OCI-LY7 (cell line): ENCODE measurements around the gene CREB3. TPM values are rescaled to one million over a fixed set of nuclear protein-coding genes. Genes with fewer than 3 reads are reported as not detected.

Experiments used
- BruUV-seq: library from RNA; stranded (reverse); fragments of 400-500 nt; replicated peaks from 2 replicates; lab custom pipeline; 2021; lab: Mats Ljungman, UMichigan
- CTCF ChIA-PET: fragments of 300-600 bp; sonication (Branson Sonifier 250); formaldehyde crosslinking; loops from one replicate; lab custom pipeline; 2022; ENCODE audit warnings: antibody characterized with exemption; ENCODE audit not compliant: unreplicated experiment; lab: Charles Lee
- POLR2A ChIA-PET: fragments of 300-600 bp; sonication (Branson Sonifier 250); formaldehyde crosslinking; loops from one replicate; lab custom pipeline; 2022; ENCODE audit warnings: antibody characterized with exemption; lab: Charles Lee
- DNase-seq: peaks from one replicate; pipeline ENCODE4 v3.0.0-alpha.2; 2015; ENCODE audit warnings: low spot score
- H2AFZ ChIP-seq: fragments of 200-600 bp; sonication (generic), shearing (Covaris generic); 2 replicates; pipeline ENCODE4 v1.6.1; 2014; ENCODE audit warnings: mild to moderate bottlenecking, antibody characterized with exemption, low read length, moderate library complexity
- H3K27ac ChIP-seq: fragments of 200-600 bp; sonication (generic); 2 replicates; pipeline ENCODE4 v1.5.1; 2014; ENCODE audit warnings: mixed run types, low read depth, mild to moderate bottlenecking, moderate library complexity, low read length, inconsistent platforms; ENCODE audit not compliant: poor library complexity, severe bottlenecking
- H3K36me3 ChIP-seq: fragments of 200-600 bp; sonication (generic); 2 replicates; pipeline ENCODE4 v1.6.1; 2014; ENCODE audit warnings: mild to moderate bottlenecking, antibody characterized with exemption, low read length, moderate library complexity, mixed read lengths; ENCODE audit not compliant: insufficient read depth
- H3K4me1 ChIP-seq: fragments of 200-600 bp; sonication (generic); 2 replicates; pipeline ENCODE4 v1.5.1; 2014; ENCODE audit warnings: mild to moderate bottlenecking, low read length; ENCODE audit not compliant: insufficient read depth, poor library complexity, severe bottlenecking
- H3K4me2 ChIP-seq: fragments of 200-600 bp; sonication (generic); 2 replicates; pipeline ENCODE4 v1.6.1; 2014; ENCODE audit warnings: mild to moderate bottlenecking, low read length
- H3K4me3 ChIP-seq: fragments of 200-600 bp; sonication (generic); 2 replicates; pipeline ENCODE4 v1.5.1; 2014; ENCODE audit warnings: mild to moderate bottlenecking, low read depth, low read length; ENCODE audit not compliant: poor library complexity, severe bottlenecking
- H3K79me2 ChIP-seq: fragments of 200-600 bp; sonication (generic); 2 replicates; pipeline ENCODE4 v1.6.1; 2016; ENCODE audit warnings: low read depth, mild to moderate bottlenecking, low read length, moderate library complexity, mixed read lengths; ENCODE audit not compliant: insufficient read depth
- H3K9me2 ChIP-seq: fragments of 200-600 bp; sonication (generic); 2 replicates; pipeline ENCODE4 v1.6.1; 2016; ENCODE audit warnings: mild to moderate bottlenecking, low read length, mixed read lengths; ENCODE audit not compliant: insufficient read depth
- H3K9me3 ChIP-seq: fragments of 200-600 bp; sonication (generic); 2 replicates; pipeline ENCODE4 v1.6.1; 2014; ENCODE audit warnings: mild to moderate bottlenecking, mixed run types, low read length, mixed read lengths
- H4K20me1 ChIP-seq: fragments of 200-600 bp; sonication (generic); 2 replicates; pipeline ENCODE4 v1.6.1; 2014; ENCODE audit warnings: mild to moderate bottlenecking, antibody characterized with exemption, low read length, moderate library complexity, mixed read lengths; ENCODE audit not compliant: insufficient read depth
- EZH2phosphoT487 ChIP-seq: fragments of 200-600 bp; sonication (generic); IDR thresholded peaks from 2 replicates; pipeline ENCODE4 v1.6.1; 2018; ENCODE audit warnings: low read depth, borderline replicate concordance, mild to moderate bottlenecking, mixed run types, antibody characterized with exemption, low read length, moderate library complexity, mixed read lengths
- intact Hi-C: fragments of 100-400 bp; cut with micrococcal nuclease; formaldehyde crosslinking; loops from one replicate; pipeline ENCODE4 v1.10.0; 2022; ENCODE audit not compliant: unreplicated experiment
- total RNA-seq, 2 experiments: library from RNA; depleted of rRNA in 1 of 2; stranded (reverse); fragments of >200 nt in 1 of 2; shearing (Covaris generic) in 1 of 2; gene quantifications; 2 replicates each; pipeline ENCODE4 v1.2.3, GENCODE V29; 2014 to 2022
- TF ChIP-seq, protein P1 (sequence below): fragments of 200-600 bp; sonication (generic); conservative IDR thresholded peaks from 2 replicates; pipeline ENCODE4 v1.5.1; 2014; ENCODE audit warnings: mild to moderate bottlenecking, antibody characterized with exemption, low read length, moderate library complexity, mixed read lengths

Gene CREB3
- total RNA-seq, 2 experiments from 2014 or later: 18.2 to 23.0 TPM

DNA sequence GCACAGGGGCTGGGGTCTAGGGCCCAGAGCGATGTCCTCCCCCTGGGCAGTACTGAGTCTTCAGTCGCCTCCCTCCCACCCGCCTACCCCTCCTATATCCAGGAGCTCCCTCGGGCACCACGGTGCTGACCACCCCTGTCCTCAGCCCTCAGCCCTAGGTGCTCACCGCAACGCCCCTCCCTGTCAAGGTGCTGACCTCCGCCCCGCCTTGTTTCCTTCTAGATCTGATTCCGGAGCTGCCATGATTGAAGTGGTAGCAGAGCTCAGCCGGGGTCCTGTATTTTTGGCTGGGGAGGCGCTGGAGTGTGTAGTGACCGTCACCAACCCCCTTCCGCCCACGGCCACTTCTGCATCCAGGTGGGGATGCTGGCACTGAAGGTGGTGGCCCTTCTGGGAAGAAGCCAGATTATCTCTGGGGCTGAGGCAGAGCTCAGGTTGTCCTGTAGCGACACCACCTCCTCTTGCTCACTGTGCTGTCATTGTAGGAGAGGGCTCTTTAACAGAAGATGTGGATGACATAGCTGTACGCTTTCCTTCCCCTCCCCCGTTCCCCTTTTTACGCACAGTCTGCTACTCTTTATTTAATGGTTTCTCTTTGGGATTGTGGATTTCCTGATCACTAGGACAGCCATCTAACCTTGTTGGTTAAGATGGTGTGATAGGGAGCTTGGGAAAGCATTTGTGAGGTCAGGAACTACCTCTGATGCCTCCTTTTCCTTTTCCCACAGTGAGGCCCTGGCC is 17.2 kb downstream of the CREB3 start:
- intact Hi-C loops: loop anchor here (2.0 kb wide), 1 partner anchor 65 kb away; the partner anchor contains the start of gene HINT2
- H3K79me2 ChIP-seq: peaks cover 38% of the 10 kb centered on the region
- H2AFZ ChIP-seq: peak overlapping the region; percentile 79
- peak overlapping the region; percentile 89 for H3K4me3 ChIP-seq
- POLR2A ChIA-PET: interaction anchor here (0.6 to 4.3 kb wide), 11 partner anchors 9 to 147 kb away, joined by 3 to 38 read pairs (median 5); partner anchors contain the start of genes ARHGEF39, CREB3, SIT1 and TLN1
- peaks cover 50% of the 10 kb centered on the region for H3K4me1 ChIP-seq
- peak; percentile 57 for DNase-seq
- H3K36me3 ChIP-seq: peaks cover 28% of the 10 kb centered on the region; the same call in 1 of the 2 replicates
- CTCF ChIA-PET: interaction anchor here (0.6 to 2.3 kb wide), 8 partner anchors 9 to 403 kb away, joined by 3 to 7 read pairs (median 4); no protein-coding TSS in a partner anchor
- no TSS peak for BruUV-seq
- TF ChIP-seq, protein P1, sequence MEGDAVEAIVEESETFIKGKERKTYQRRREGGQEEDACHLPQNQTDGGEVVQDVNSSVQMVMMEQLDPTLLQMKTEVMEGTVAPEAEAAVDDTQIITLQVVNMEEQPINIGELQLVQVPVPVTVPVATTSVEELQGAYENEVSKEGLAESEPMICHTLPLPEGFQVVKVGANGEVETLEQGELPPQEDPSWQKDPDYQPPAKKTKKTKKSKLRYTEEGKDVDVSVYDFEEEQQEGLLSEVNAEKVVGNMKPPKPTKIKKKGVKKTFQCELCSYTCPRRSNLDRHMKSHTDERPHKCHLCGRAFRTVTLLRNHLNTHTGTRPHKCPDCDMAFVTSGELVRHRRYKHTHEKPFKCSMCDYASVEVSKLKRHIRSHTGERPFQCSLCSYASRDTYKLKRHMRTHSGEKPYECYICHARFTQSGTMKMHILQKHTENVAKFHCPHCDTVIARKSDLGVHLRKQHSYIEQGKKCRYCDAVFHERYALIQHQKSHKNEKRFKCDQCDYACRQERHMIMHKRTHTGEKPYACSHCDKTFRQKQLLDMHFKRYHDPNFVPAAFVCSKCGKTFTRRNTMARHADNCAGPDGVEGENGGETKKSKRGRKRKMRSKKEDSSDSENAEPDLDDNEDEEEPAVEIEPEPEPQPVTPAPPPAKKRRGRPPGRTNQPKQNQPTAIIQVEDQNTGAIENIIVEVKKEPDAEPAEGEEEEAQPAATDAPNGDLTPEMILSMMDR: peak; percentile 45
- no peak for TF ChIP-seq EZH2phosphoT487
- H4K20me1 ChIP-seq: peaks cover 14% of the 10 kb centered on the region; the same call in 1 of the 2 replicates
- H3K27ac ChIP-seq: peak overlapping the region; percentile 51
- H3K4me2 ChIP-seq: peak overlapping the region; percentile 98
- no peaks in the 10 kb centered on the region for H3K9me3 ChIP-seq
- H3K9me2 ChIP-seq: no peaks in the 10 kb centered on the region

DNA sequence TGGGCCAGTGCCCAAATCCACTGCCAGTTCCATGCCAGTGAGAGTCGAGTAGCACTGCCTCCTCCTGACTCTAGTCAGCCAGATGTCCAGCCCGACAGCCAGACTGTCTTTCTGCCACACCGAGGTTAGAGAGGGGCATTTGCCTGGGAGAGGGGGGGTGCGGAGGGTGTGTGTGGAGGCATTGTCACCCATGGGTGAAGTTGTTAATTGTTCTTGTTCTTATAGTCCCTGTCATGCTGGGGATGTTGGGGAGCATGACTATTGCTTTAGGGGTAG is 17.7 kb downstream of the CREB3 start:
- H3K9me3 ChIP-seq: no peaks in the 10 kb centered on the region
- DNase-seq: no peak
- H3K4me1 ChIP-seq: peaks cover 55% of the 10 kb centered on the region
- CTCF ChIA-PET: interaction anchor here (1.3 to 2.3 kb wide), 2 partner anchors 23 to 53 kb away, joined by 3 to 6 read pairs; no protein-coding TSS in a partner anchor
- H4K20me1 ChIP-seq: peaks cover 14% of the 10 kb centered on the region; the same call in 1 of the 2 replicates
- peaks cover 35% of the 10 kb centered on the region for H3K79me2 ChIP-seq
- POLR2A ChIA-PET: interaction anchor here (0.7 to 4.3 kb wide), 5 partner anchors 10 to 131 kb away, joined by 3 to 38 read pairs (median 4); partner anchors contain the start of genes CREB3 and TLN1
- H3K4me2 ChIP-seq: peak overlapping the region; percentile 98
- H3K4me3 ChIP-seq: peak overlapping the region; percentile 89
- TF ChIP-seq, protein P1: no peak
- peaks cover 26% of the 10 kb centered on the region; the same call in 1 of the 2 replicates for H3K36me3 ChIP-seq
- intact Hi-C loops: no loop called here
- H2AFZ ChIP-seq: no peak overlapping the region
- H3K27ac ChIP-seq: peak overlapping the region; percentile 51
- BruUV-seq: no TSS peak
- no peaks in the 10 kb centered on the region for H3K9me2 ChIP-seq

DNA sequence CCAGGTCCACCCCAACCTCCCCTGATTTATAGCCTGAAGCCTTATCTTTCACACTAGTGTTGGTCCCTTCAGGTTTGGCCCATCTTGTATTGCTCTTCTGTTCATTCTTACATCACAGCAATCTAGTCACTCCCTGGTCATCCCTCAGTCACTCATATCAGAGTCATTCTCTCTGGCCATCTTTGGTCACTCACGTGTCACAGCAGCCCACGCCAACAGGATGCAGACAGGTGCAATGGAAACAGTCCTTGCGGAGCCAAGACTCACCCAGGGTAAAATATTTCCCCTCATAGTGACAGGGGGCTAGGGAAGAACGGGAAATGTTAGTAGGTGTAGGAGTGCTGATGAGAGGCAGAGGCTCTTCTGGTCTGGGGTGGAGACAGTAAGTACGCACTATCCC is 21.0 kb downstream of the CREB3 start:
- BruUV-seq: no TSS peak
- intact Hi-C loops: no loop called here

More for the DNA sequence above, 21.0 kb downstream of the CREB3 start:
- peaks cover 55% of the 10 kb centered on the region for H3K4me1 ChIP-seq
- CTCF ChIA-PET: no interaction called here
- DNase-seq: no peak
- peaks cover 22% of the 10 kb centered on the region; the same call in 1 of the 2 replicates for H3K36me3 ChIP-seq
- H3K79me2 ChIP-seq: peaks cover 12% of the 10 kb centered on the region
- POLR2A ChIA-PET: no interaction called here
- no peak overlapping the region for H3K4me3 ChIP-seq
- TF ChIP-seq EZH2phosphoT487: no peak
- TF ChIP-seq, protein P1: no peak
- H3K9me2 ChIP-seq: no peaks in the 10 kb centered on the region
- no peak overlapping the region for H3K4me2 ChIP-seq
- no peak overlapping the region for H3K27ac ChIP-seq
- H3K9me3 ChIP-seq: no peaks in the 10 kb centered on the region
- no peaks in the 10 kb centered on the region for H4K20me1 ChIP-seq
- H2AFZ ChIP-seq: no peak overlapping the region
